ENCODE results near the gene MGAT4B. TPM values are rescaled to one million over a fixed set of nuclear protein-coding genes. Genes with fewer than 3 reads are reported as not detected.

MGAT4B gene
- polyA plus RNA-seq, 1 donor (not counting 4 experiments of a cell fraction or from before 2014, with no cell fraction given) = 69.8 TPM

GRCh38 chr5:179816796-179817469, 10.3 kb upstream of the MGAT4B start:
- peaks cover 28% of the 10 kb centered on the region for H3K4me1 ChIP-seq (ENCODE audit: control insufficient read depth, extremely low read depth, insufficient read depth, low read length)
- peaks cover 11% of the 10 kb centered on the region for H3K79me2 ChIP-seq (ENCODE audit: control insufficient read depth, insufficient read depth, low read length)
- peaks cover under 1 to 4% of the 10 kb centered on the region in 2 experiments for H3K36me3 ChIP-seq (ENCODE audit: control insufficient read depth in 2 of 2, extremely low read depth in 1 of 2, insufficient read depth in 2 of 2, low read length in 2 of 2)
- H3K9ac ChIP-seq (ENCODE audit: control insufficient read depth, extremely low read depth, insufficient read depth, low read length) = peak overlapping the region; percentile 22
- no peak overlapping the region for H3K4me3 ChIP-seq (ENCODE audit: control insufficient read depth in 2 of 3, extremely low read depth in 1 of 3, insufficient read depth in 2 of 3, low read depth in 1 of 3, low read length in 3 of 3)
- H3K9me1 ChIP-seq (ENCODE audit: control insufficient read depth, extremely low read depth, insufficient read depth, low read length) = no peaks in the 10 kb centered on the region
- dilution Hi-C loops (cut with MboI; ENCODE audit: extremely low pct_ligation_motif_present, low sequenced_read_pairs) = no loop called here
- no peak overlapping the region for H3K27ac ChIP-seq (ENCODE audit: control insufficient read depth, insufficient read depth, low read length)
- H4K20me1 ChIP-seq (ENCODE audit: control insufficient read depth, extremely low read depth, insufficient read depth, low read length) = peaks cover 2% of the 10 kb centered on the region
- DNase-seq (ENCODE audit: low read depth, low spot score) (no peak), FAIRE-seq (no peak)
- peak overlapping the region; percentile 6 for H3K4me2 ChIP-seq (ENCODE audit: control insufficient read depth, extremely low read depth, insufficient read depth, low read depth, low read length)
- no peak overlapping the region for H2AFZ ChIP-seq (ENCODE audit: control insufficient read depth, low read length)
- H3K9me3 ChIP-seq (ENCODE audit: control insufficient read depth, low read depth, low read length) = no peaks in the 10 kb centered on the region
- no peaks in the 10 kb centered on the region for H3K27me3 ChIP-seq (ENCODE audit: control insufficient read depth, extremely low read depth, insufficient read depth, low read length)
- no peak for TF ChIP-seq CTCF (optimal IDR thresholded peaks at IDR 0.05 in 1 of 3, IDR thresholded peaks at IDR 0.05 in 1 of 3, conservative IDR thresholded peaks at IDR 0.05 in 1 of 3; ENCODE audit: extremely low read depth in 1 of 3, insufficient read depth in 2 of 3, low read length in 3 of 3)
- no peak for TF ChIP-seq EZH2 (IDR thresholded peaks at IDR 0.05; ENCODE audit: low read length)

- H3K4me1 ChIP-seq (ENCODE audit: control insufficient read depth, extremely low read depth, insufficient read depth, low read length) = peaks cover 26% of the 10 kb centered on the region
- no peak overlapping the region for H2AFZ ChIP-seq (ENCODE audit: control insufficient read depth, low read length)
- no peak overlapping the region for H3K4me2 ChIP-seq (ENCODE audit: control insufficient read depth, extremely low read depth, insufficient read depth, low read depth, low read length)
- peaks cover 0 to 4% of the 10 kb centered on the region in 2 experiments for H3K36me3 ChIP-seq (ENCODE audit: control insufficient read depth in 2 of 2, extremely low read depth in 1 of 2, insufficient read depth in 2 of 2, low read length in 2 of 2)
- H3K27me3 ChIP-seq (ENCODE audit: control insufficient read depth, extremely low read depth, insufficient read depth, low read length) = no peaks in the 10 kb centered on the region
- TF ChIP-seq EZH2 (IDR thresholded peaks at IDR 0.05; ENCODE audit: low read length) (no peak), CTCF (optimal IDR thresholded peaks at IDR 0.05 in 1 of 3, IDR thresholded peaks at IDR 0.05 in 1 of 3, conservative IDR thresholded peaks at IDR 0.05 in 1 of 3; ENCODE audit: extremely low read depth in 1 of 3, insufficient read depth in 2 of 3, low read length in 3 of 3) (no peak)
- H3K4me3 ChIP-seq (ENCODE audit: control insufficient read depth in 2 of 3, extremely low read depth in 1 of 3, insufficient read depth in 2 of 3, low read depth in 1 of 3, low read length in 3 of 3) = no peak overlapping the region
- no peaks in the 10 kb centered on the region for H3K9me1 ChIP-seq (ENCODE audit: control insufficient read depth, extremely low read depth, insufficient read depth, low read length)
- DNase-seq (ENCODE audit: low read depth, low spot score) (no peak), FAIRE-seq (no peak)
- no peak overlapping the region for H3K27ac ChIP-seq (ENCODE audit: control insufficient read depth, insufficient read depth, low read length)
- dilution Hi-C loops (cut with MboI; ENCODE audit: extremely low pct_ligation_motif_present, low sequenced_read_pairs) = no loop called here
- no peaks in the 10 kb centered on the region for H3K9me3 ChIP-seq (ENCODE audit: control insufficient read depth, low read depth, low read length)
- H3K9ac ChIP-seq (ENCODE audit: control insufficient read depth, extremely low read depth, insufficient read depth, low read length) = no peak overlapping the region
- no peaks in the 10 kb centered on the region for H4K20me1 ChIP-seq (ENCODE audit: control insufficient read depth, extremely low read depth, insufficient read depth, low read length)
- H3K79me2 ChIP-seq (ENCODE audit: control insufficient read depth, insufficient read depth, low read length) = peaks cover 7% of the 10 kb centered on the region
Observed at GRCh38 chr5:179816401-179816795, 9.7 kb upstream of the MGAT4B start.

Data from keratinocyte (primary cell).